ENCODE data around the gene ZBTB4.

Gene ZBTB4

GRCh38 chr17:7416323-7416722 lies 63.1 kb downstream of the ZBTB4 start:
- no peak for DNase-seq

GRCh38 chr17:7415784-7416183 lies 63.6 kb downstream of the ZBTB4 start:
- no peak for DNase-seq

- DNase-seq, result no peak
Observed at GRCh38 chr17:7414837-7415236, 64.6 kb downstream of the ZBTB4 start.

GRCh38 chr17:7413346-7413985 lies 66.0 kb downstream of the ZBTB4 start:
- DNase-seq, result no peak

GRCh38 chr17:7411427-7411750 lies 68.0 kb downstream of the ZBTB4 start:
- DNase-seq, result no peak

GRCh38 chr17:7410634-7411426 lies 68.6 kb downstream of the ZBTB4 start:
- DNase-seq, result no peak

GRCh38 chr17:7409716-7410115 lies 69.7 kb downstream of the ZBTB4 start:
- no peak for DNase-seq

Measured in Kasumi-1 (cell line).